ENCODE data around the gene PLXNB2.

- TF ChIP-seq POLR2AphosphoS5 (IDR thresholded peaks at IDR 0.05) (no peak), POLR2A (IDR thresholded peaks at IDR 0.05; ENCODE audit: low read depth) (no peak), EP300 (IDR thresholded peaks at IDR 0.05) (no peak)
- TF ChIP-seq, protein P1, sequence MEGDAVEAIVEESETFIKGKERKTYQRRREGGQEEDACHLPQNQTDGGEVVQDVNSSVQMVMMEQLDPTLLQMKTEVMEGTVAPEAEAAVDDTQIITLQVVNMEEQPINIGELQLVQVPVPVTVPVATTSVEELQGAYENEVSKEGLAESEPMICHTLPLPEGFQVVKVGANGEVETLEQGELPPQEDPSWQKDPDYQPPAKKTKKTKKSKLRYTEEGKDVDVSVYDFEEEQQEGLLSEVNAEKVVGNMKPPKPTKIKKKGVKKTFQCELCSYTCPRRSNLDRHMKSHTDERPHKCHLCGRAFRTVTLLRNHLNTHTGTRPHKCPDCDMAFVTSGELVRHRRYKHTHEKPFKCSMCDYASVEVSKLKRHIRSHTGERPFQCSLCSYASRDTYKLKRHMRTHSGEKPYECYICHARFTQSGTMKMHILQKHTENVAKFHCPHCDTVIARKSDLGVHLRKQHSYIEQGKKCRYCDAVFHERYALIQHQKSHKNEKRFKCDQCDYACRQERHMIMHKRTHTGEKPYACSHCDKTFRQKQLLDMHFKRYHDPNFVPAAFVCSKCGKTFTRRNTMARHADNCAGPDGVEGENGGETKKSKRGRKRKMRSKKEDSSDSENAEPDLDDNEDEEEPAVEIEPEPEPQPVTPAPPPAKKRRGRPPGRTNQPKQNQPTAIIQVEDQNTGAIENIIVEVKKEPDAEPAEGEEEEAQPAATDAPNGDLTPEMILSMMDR (IDR thresholded peaks at IDR 0.05): no peak
Measured at GRCh38 chr22:50248196-50249081, 59.0 kb downstream of the PLXNB2 start.
